GM23338 (cell line): Measurements from ENCODE around the gene NOXA1. TPM values are rescaled to one million over a fixed set of nuclear protein-coding genes. Genes with fewer than 3 reads are reported as not detected.

Source experiments
- ATAC-seq: fragments of 200-7000 bp; cut with Tn5 transposase; 3 replicates; pipeline ENCODE4 v1.9.1; 2020
- DNase-seq: peaks from one replicate; pipeline ENCODE4 v3.0.0-alpha.2; 2015; ENCODE audit warnings: low spot score
- H2AFZ ChIP-seq: fragments of 200-600 bp; sonication (generic); 2 replicates; pipeline ENCODE4 v1.8.0; 2016; ENCODE audit warnings: antibody characterized with exemption, mild to moderate bottlenecking, moderate library complexity
- H3F3A ChIP-seq: fragments of 200-600 bp; sonication (generic); replicated peaks from 2 replicates; pipeline ENCODE4 v1.8.0; 2017; ENCODE audit warnings: antibody characterized with exemption, mixed run types, low read depth
- H3K27ac ChIP-seq: fragments of 200-600 bp; sonication (generic); 2 replicates; pipeline ENCODE4 v1.6.1; 2016; ENCODE audit warnings: low read depth
- H3K27me3 ChIP-seq: fragments of 200-600 bp; sonication (generic); 2 replicates; pipeline ENCODE4 v1.8.0; 2016; ENCODE audit warnings: mild to moderate bottlenecking, mixed run types, moderate library complexity; ENCODE audit not compliant: insufficient read depth
- H3K36me3 ChIP-seq: fragments of 200-600 bp; sonication (generic); 2 replicates; pipeline ENCODE4 v1.8.0; 2016; ENCODE audit warnings: mild to moderate bottlenecking; ENCODE audit not compliant: insufficient read depth
- H3K4me1 ChIP-seq: fragments of 200-600 bp; sonication (generic); 2 replicates; pipeline ENCODE4 v1.8.0; 2016; ENCODE audit warnings: mild to moderate bottlenecking, moderate library complexity; ENCODE audit not compliant: insufficient read depth
- H3K4me2 ChIP-seq: fragments of 200-600 bp; sonication (generic); 2 replicates; pipeline ENCODE4 v1.7.1; 2017; ENCODE audit warnings: mixed run types
- H3K4me3 ChIP-seq: fragments of 200-600 bp; sonication (generic); 2 replicates; pipeline ENCODE4 v1.6.1; 2016; ENCODE audit warnings: mixed run types
- H3K79me2 ChIP-seq: fragments of 200-600 bp; sonication (generic); replicated peaks from 2 replicates; pipeline ENCODE4 v1.8.0; 2017; ENCODE audit warnings: mild to moderate bottlenecking; ENCODE audit not compliant: insufficient read depth
- H3K9me2 ChIP-seq: fragments of 200-600 bp; sonication (generic); 2 replicates; pipeline ENCODE4 v1.8.0; 2017; ENCODE audit not compliant: insufficient read depth
- H4K20me1 ChIP-seq: fragments of 200-600 bp; sonication (generic); replicated peaks from 2 replicates; pipeline ENCODE4 v1.8.0; 2017; ENCODE audit warnings: mild to moderate bottlenecking; ENCODE audit not compliant: insufficient read depth
- H3K27ac Mint-ChIP-seq: 2 replicates; pipeline ENCODE4 v1.8.0; 2020; ENCODE audit warnings: inconsistent platforms, mild to moderate bottlenecking, moderate library complexity, mixed read lengths
- H3K27me3 Mint-ChIP-seq: 3 replicates; pipeline ENCODE4 v1.8.0; 2022; ENCODE audit warnings: low read depth, mild to moderate bottlenecking, moderate library complexity, mixed read lengths, inconsistent platforms; ENCODE audit not compliant: insufficient read depth, poor library complexity
- H3K36me3 Mint-ChIP-seq: 3 replicates; pipeline ENCODE4 v1.8.0; 2021; ENCODE audit warnings: low read depth, mild to moderate bottlenecking, inconsistent platforms, moderate library complexity, mixed read lengths
- H3K4me1 Mint-ChIP-seq: 3 replicates; pipeline ENCODE4 v1.8.0; 2020; ENCODE audit warnings: mild to moderate bottlenecking, inconsistent platforms, mixed read lengths
- H3K4me3 Mint-ChIP-seq: 3 replicates; pipeline ENCODE4 v1.8.0; 2021; ENCODE audit warnings: moderate library complexity, mild to moderate bottlenecking, inconsistent platforms, mixed read lengths
- H3K9me3 Mint-ChIP-seq: 3 replicates; pipeline ENCODE4 v1.8.0; 2020; ENCODE audit warnings: moderate library complexity, mild to moderate bottlenecking, inconsistent platforms, mixed read lengths
- CREB1 ChIP-seq: fragments of 250-450 bp; sonication (Bioruptor Pico); IDR thresholded peaks from 2 replicates; pipeline ENCODE4 v1.5.0; 2020; ENCODE audit warnings: low read depth, mild to moderate bottlenecking, moderate library complexity
- ETS1 ChIP-seq: IDR thresholded peaks from 2 replicates; pipeline ENCODE4 v1.6.1; 2016; ENCODE audit warnings: antibody characterized with exemption
- JUNB ChIP-seq: IDR thresholded peaks from one replicate; pipeline ENCODE4 v1.6.1; 2016; ENCODE audit warnings: antibody characterized with exemption; ENCODE audit not compliant: unreplicated experiment
- POLR2AphosphoS5 ChIP-seq: IDR thresholded peaks from 2 replicates; pipeline ENCODE4 v1.6.1; 2016; ENCODE audit warnings: antibody characterized with exemption, low read depth
- ZNF114 ChIP-seq: fragments of 250-450 bp; sonication (Bioruptor Pico); IDR thresholded peaks from 2 replicates; pipeline ENCODE4 v1.5.0; 2020; ENCODE audit warnings: mild to moderate bottlenecking, moderate library complexity
- ZNF331 ChIP-seq: fragments of 250-450 bp; sonication (Bioruptor Pico); IDR thresholded peaks from 2 replicates; pipeline ENCODE4 v1.5.0; 2020; ENCODE audit warnings: low read depth, mild to moderate bottlenecking, moderate library complexity
- polyA plus RNA-seq: library from polyadenylated mRNA; unstranded; fragments of >200 nt; fragmentation: Nextera tagmentation; extraction: Ambion mirVana; gene quantifications from 2 replicates; pipeline ENCODE4 v1.2.1, GENCODE V29; 2016
- total RNA-seq: library from RNA; depleted of rRNA; stranded (reverse); fragments of >200 nt; shearing (Covaris generic); gene quantifications from 2 replicates; pipeline ENCODE4 v1.2.3, GENCODE V29; 2014
- TF ChIP-seq, protein P1 (sequence below): fragments of 250-450 bp; sonication (Bioruptor Pico); IDR thresholded peaks from 2 replicates; pipeline ENCODE4 v1.5.0; 2020; ENCODE audit warnings: mild to moderate bottlenecking, moderate library complexity

NOXA1 gene
- total and polyA plus RNA-seq, 2 experiments from 2014 or later, result 0.59 to 0.68 TPM

DNA sequence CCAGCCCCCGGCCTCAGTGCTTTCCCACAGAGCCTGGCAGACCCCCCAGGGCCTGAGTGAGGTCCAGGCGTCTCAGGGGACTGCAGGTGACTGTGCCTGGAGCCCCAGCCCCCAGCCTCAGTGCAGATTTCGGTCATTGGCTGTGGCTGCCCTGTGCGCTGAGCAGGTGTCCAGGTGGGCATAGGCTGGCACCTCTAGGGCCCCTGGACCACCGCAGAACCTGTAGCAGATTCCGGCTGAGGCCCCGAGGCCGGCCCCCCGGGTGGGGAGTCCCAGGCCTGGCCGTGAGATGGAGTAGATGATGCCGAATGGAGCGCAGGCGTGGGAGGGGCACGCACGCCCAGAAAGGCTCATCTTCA, 12.3 kb upstream of the NOXA1 start:
- Mint-ChIP-seq H3K4me3 (no peak overlapping the region), H3K27ac (no peak overlapping the region), H3K9me3 (no peaks in the 10 kb centered on the region), H3K4me1 (no peaks in the 10 kb centered on the region; the same call in 1 of the 3 replicates), H3K27me3 (peaks cover 2% of the 10 kb centered on the region), H3K36me3 (no peaks in the 10 kb centered on the region)
- Histone ChIP-seq H3K4me1 (0 out of 2 replicates have a peak, but pooled peaks cover 3% of the 10 kb centered on the region), H3K4me3 (no peak overlapping the region), H3K9me2 (no peaks in the 10 kb centered on the region), H2AFZ (no peak overlapping the region), H4K20me1 (peaks cover 4% of the 10 kb centered on the region), H3K36me3 (no peaks in the 10 kb centered on the region), H3K4me2 (no peak overlapping the region), H3K27me3 (no peaks in the 10 kb centered on the region), H3K27ac (no peak overlapping the region), H3K79me2 (0 out of 2 replicates have a peak, but pooled peaks cover 2% of the 10 kb centered on the region), H3F3A (0 out of 2 replicates have a peak, but pooled peaks cover 3% of the 10 kb centered on the region)
- no peak for DNase-seq
- no peak for TF ChIP-seq CREB1 (CRISPR knock-in tag)
- TF ChIP-seq ETS1, result no peak
- no peak for TF ChIP-seq ZNF331 (CRISPR knock-in tag)
- TF ChIP-seq, protein P1, sequence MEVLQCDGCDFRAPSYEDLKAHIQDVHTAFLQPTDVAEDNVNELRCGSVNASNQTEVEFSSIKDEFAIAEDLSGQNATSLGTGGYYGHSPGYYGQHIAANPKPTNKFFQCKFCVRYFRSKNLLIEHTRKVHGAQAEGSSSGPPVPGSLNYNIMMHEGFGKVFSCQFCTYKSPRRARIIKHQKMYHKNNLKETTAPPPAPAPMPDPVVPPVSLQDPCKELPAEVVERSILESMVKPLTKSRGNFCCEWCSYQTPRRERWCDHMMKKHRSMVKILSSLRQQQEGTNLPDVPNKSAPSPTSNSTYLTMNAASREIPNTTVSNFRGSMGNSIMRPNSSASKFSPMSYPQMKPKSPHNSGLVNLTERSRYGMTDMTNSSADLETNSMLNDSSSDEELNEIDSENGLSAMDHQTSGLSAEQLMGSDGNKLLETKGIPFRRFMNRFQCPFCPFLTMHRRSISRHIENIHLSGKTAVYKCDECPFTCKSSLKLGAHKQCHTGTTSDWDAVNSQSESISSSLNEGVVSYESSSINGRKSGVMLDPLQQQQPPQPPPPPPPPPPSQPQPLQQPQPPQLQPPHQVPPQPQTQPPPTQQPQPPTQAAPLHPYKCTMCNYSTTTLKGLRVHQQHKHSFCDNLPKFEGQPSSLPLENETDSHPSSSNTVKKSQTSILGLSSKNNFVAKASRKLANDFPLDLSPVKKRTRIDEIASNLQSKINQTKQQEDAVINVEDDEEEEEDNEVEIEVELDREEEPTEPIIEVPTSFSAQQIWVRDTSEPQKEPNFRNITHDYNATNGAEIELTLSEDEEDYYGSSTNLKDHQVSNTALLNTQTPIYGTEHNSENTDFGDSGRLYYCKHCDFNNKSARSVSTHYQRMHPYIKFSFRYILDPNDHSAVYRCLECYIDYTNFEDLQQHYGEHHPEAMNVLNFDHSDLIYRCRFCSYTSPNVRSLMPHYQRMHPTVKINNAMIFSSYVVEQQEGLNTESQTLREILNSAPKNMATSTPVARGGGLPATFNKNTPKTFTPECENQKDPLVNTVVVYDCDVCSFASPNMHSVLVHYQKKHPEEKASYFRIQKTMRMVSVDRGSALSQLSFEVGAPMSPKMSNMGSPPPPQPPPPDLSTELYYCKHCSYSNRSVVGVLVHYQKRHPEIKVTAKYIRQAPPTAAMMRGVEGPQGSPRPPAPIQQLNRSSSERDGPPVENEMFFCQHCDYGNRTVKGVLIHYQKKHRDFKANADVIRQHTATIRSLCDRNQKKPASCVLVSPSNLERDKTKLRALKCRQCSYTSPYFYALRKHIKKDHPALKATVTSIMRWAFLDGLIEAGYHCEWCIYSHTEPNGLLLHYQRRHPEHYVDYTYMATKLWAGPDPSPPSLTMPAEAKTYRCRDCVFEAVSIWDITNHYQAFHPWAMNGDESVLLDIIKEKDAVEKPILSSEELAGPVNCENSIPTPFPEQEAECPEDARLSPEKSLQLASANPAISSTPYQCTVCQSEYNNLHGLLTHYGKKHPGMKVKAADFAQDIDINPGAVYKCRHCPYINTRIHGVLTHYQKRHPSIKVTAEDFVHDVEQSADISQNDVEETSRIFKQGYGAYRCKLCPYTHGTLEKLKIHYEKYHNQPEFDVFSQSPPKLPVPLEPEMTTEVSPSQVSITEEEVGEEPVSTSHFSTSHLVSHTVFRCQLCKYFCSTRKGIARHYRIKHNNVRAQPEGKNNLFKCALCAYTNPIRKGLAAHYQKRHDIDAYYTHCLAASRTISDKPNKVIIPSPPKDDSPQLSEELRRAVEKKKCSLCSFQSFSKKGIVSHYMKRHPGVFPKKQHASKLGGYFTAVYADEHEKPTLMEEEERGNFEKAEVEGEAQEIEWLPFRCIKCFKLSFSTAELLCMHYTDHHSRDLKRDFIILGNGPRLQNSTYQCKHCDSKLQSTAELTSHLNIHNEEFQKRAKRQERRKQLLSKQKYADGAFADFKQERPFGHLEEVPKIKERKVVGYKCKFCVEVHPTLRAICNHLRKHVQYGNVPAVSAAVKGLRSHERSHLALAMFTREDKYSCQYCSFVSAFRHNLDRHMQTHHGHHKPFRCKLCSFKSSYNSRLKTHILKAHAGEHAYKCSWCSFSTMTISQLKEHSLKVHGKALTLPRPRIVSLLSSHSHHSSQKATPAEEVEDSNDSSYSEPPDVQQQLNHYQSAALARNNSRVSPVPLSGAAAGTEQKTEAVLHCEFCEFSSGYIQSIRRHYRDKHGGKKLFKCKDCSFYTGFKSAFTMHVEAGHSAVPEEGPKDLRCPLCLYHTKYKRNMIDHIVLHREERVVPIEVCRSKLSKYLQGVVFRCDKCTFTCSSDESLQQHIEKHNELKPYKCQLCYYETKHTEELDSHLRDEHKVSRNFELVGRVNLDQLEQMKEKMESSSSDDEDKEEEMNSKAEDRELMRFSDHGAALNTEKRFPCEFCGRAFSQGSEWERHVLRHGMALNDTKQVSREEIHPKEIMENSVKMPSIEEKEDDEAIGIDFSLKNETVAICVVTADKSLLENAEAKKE, result no peak
- no peak for TF ChIP-seq ZNF114 (CRISPR knock-in tag)
- TF ChIP-seq POLR2AphosphoS5, result no peak
- no peak for TF ChIP-seq JUNB
- no peak for ATAC-seq
